DMS153 (cell line): Measurements from ENCODE around the gene PPP2R5C.
"Not testable (repeated sequence)": the region's sequence is repeated elsewhere in the genome, so short reads cannot be mapped to it uniquely, and the experiment has no call there.

ENCODE experiments used
- DNase-seq: peaks from one replicate; lab custom pipeline; 2025; lab: John Stamatoyannopoulos, UW

PPP2R5C gene

GRCh38 chr14:101781240-101782061 is 19.9 kb downstream of the PPP2R5C start:
- DNase-seq = no peak

- DNase-seq = no peak
Measured at GRCh38 chr14:101783260-101784016, 21.9 kb downstream of the PPP2R5C start.

DNA sequence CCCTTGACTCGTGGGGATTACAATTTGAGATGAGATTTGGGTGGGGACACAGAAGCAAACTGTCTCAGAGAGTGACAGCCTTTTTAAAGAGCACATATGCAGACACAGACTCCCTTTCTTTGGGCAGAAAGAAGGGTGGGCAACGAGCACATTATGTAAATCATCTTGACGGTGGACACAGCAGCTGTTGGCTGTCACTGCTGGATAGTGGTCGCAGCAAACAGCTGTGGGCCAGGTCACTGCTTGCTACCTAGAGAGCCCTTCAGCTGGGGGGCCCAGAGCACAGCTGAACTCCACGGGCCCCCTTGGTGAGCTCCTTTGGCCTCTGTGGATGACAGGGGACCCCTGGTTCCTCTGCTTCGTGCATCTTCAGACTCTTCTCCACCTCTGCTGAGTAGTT is 23.1 kb downstream of the PPP2R5C start:
- no peak for DNase-seq

DNA sequence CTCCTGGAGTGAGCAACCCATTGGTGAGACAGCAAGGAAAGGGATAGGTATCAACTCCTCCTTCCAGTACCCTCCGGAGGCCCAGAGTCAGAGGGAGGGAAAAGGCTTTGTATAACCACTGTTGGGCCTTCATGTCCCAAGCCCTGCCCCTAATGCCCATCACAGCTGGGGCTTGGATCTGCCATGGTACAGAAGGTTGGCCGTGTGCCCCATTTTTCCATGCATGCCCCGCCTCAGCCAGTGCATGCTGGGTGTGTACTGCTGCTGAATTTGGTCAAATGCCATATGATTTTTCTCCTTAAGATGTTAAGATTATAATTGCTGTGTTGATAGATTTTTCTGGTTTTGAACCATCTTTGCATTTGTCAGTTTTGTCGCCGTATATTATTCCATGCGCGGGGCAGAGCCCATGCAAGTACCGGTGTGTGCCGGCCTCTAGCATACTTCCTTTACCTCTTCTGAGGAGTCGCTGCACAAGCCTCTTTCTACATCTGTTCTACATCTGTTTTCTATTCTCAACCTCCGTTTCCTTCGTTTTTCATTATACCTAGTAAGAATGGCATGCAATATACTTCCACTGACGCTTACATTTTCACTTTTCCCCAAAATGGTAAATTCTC is 26.6 kb downstream of the PPP2R5C start:
- DNase-seq = no peak

DNA sequence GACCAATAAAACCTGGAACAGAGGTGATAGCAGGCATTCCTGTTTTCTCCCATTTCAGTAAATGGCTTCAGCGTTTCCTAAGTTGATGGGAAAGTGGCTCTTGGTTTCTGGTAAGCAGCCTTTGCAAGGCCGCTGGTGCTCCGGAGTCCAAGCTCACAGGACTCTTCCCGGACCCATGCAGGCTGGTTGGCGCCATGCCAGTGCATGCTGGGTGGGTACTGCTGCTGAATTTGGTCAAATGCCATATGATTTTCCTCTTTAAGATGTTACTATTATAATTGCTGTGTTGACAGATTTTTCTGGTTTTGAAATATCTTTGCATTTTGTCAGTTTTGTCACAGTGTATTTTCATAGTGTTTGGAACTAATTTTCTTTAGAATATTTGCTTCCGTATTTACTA is 27.7 kb downstream of the PPP2R5C start:
- DNase-seq = no peak

GRCh38 chr14:101790232-101790631 is 28.7 kb downstream of the PPP2R5C start:
- no peak for DNase-seq

GRCh38 chr14:101791919-101792572 is 30.5 kb downstream of the PPP2R5C start:
- no peak for DNase-seq

- no peak for DNase-seq
Measured at GRCh38 chr14:101796016-101796415, 34.5 kb downstream of the PPP2R5C start.

GRCh38 chr14:101796479-101796878 is 35.0 kb downstream of the PPP2R5C start:
- no peak for DNase-seq

GRCh38 chr14:101797856-101798255 is 36.3 kb downstream of the PPP2R5C start:
- no peak for DNase-seq

DNA sequence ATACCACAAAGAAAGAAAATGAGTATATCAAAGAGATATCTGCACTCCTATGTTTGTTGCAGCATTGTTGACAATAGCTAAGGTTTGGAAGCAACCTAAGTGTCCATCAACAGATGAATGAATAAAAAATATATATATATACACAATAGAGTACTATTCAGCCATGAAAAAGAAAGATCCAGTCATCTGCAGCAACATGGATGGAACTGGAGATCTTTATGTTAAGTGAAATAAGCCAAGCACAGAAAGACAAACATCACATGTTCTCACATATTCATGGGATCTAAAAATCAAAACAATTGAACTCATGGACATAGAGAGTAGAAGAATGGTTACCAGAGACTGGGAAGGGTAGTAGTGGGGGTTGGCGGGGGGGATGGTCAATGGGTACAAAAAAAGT is 42.9 kb downstream of the PPP2R5C start:
- DNase-seq = not testable (repeated sequence)

DNA sequence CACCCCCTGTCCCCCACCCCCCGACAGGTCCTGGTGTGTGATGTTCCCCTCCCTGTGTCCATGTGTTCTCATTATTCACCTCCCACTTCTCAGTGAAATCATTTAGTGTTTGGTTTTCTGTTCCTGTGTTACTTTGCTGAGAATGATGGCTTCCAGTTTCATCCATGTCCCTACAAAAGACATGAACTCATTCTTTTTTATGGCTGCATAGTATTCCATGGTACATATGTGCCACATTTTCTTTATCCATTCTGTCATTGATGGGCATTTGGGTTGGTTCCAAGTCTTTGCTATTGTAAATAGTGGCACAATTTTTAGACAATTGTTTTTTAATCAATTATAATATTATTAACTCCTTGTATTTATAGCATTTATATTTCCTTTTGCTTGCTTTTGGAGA is 44.7 kb downstream of the PPP2R5C start:
- not testable (repeated sequence) for DNase-seq

GRCh38 chr14:101808020-101808641 is 46.6 kb downstream of the PPP2R5C start:
- DNase-seq = no peak

DNA sequence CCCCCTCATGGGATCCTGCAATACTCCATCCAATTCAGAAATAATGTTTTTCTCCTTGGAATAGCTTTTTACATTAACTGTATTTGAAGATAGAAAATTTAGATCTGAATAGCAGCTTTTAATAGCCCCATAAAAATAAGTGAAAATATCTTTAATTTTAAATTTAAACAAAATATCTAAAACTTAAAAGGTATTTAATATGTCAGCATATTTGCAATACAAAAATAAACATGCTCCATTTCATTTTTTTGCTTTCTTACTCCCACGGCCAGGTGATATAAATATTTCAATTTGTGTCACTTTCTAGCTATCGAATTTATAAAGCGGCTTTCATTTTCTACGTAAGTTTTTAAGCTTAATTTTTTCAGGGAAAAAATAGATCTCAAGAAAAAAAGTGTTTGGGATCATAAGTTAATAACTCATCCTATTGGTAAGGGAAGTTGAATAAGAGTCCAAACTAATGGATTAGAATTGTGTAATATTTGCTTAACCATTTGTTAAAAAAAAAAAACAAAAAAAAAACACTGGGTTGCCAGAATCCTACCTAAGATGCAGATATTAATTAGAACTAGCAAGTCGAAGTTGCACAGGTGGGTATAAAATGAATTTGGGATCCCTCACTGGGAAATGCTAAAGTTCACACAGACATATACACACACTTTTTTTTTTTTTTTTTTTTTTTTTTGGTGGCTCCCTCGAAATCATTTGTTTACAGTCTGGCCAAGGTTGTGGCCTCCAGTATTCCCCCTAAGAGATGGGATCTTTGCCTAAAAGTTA is 47.6 kb downstream of the PPP2R5C start:
- DNase-seq = no peak

- peak; percentile 76 for DNase-seq
Measured at GRCh38 chr14:101809671-101810514, 48.4 kb downstream of the PPP2R5C start.

GRCh38 chr14:101810897-101811621 is 49.5 kb downstream of the PPP2R5C start:
- DNase-seq = no peak

DNA sequence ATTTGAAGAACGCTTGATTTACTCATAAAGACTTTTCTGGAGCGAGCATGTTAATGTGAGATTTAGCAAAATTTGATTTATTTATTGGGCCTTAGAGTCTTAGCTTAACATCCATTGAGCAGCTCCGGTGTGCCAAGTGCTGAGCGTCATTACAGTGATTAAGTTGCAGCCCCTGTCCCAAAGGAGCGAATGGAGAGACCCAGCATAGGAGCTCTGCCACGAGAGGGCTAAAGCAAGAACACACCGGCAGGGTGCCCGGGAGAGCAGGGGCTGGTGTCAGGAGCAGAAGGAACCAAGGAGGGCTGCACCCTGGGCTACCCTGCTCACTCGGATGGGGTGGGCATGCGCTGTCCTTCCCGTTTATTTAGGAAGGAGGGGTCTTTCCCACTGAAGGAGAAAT is 50.6 kb downstream of the PPP2R5C start:
- DNase-seq = no peak

DNA sequence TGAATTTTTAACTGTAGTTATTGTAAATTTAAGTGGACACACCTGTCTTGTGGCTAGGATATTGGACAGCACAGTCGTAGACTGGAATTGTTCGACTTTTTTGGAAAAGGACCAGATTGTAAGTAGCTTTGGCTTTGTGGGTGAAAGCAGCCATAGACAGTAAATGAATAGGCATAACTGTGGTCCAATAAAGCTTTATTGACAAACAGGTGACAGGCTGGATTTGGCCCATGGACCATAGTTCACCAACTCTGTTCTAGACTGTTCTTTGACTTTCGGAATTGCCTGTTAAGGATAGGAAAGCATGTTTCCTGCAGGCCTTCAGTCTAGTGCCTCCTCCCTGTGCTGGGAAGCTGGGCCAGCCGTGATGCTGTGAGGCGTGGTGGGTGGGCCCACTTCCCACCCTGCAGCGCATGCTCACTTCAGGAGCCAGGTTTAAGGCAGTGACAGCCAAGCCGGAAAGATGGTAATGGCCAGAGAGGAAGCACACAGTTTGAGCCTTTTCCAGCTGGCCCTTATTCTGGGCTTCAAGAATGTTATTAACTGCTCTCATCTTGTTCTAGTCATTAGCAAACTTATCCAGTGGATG is 51.8 kb downstream of the PPP2R5C start:
- DNase-seq = no peak

GRCh38 chr14:101813833-101814232 is 52.3 kb downstream of the PPP2R5C start:
- no peak for DNase-seq
